HFFc6 (cell line): Measurements from ENCODE around the gene KLHL7. TPM values are rescaled to one million over a fixed set of nuclear protein-coding genes. Genes with fewer than 3 reads are reported as not detected.
A peak's percentile ranks its signal among the peaks of the same experiment; 100 is the strongest.
"Not testable (repeated sequence)": the region's sequence is repeated elsewhere in the genome, so short reads cannot be mapped to it uniquely, and the experiment has no call there.

Experiments used
- DNase-seq: peaks from one replicate; pipeline ENCODE4 v3.0.0-alpha.2; 2018
- H3K27ac Mint-ChIP-seq: 2 replicates; pipeline ENCODE4 v1.8.0; 2020; ENCODE audit warnings: mild to moderate bottlenecking, mixed read lengths
- H3K27me3 Mint-ChIP-seq: 2 replicates; pipeline ENCODE4 v1.8.0; 2021; ENCODE audit warnings: mild to moderate bottlenecking, moderate library complexity, mixed read lengths; ENCODE audit not compliant: insufficient read depth
- H3K36me3 Mint-ChIP-seq: 2 replicates; pipeline ENCODE4 v1.8.0; 2021; ENCODE audit warnings: low read depth, mixed read lengths
- H3K4me1 Mint-ChIP-seq: 2 replicates; pipeline ENCODE4 v1.8.0; 2020; ENCODE audit warnings: low read depth, mixed read lengths
- H3K4me3 Mint-ChIP-seq: 2 replicates; pipeline ENCODE4 v1.8.0; 2020; ENCODE audit warnings: mild to moderate bottlenecking, moderate library complexity, mixed read lengths
- H3K9me3 Mint-ChIP-seq: 2 replicates; pipeline ENCODE4 v1.8.0; 2020; ENCODE audit warnings: mild to moderate bottlenecking, mixed read lengths
- CTCF ChIP-seq: fragments of 200-600 bp; sonication (generic); IDR thresholded peaks from 2 replicates; pipeline ENCODE4 v1.5.0; 2021; ENCODE audit warnings: antibody characterized with exemption, mild to moderate bottlenecking
- total RNA-seq, 6 experiments: library from RNA; stranded (reverse); fragmentation: NEBNext Ultra II Directional; extraction: Animal tissue kit (Norgen Biotek cat#: 25700); gene quantifications; 2 replicates in 1 of 6; 3 replicates in 5 of 6; pipeline ENCODE4 v1.2.3, GENCODE V29; 2021

The KLHL7 gene
- total RNA-seq, 6 experiments from 2014 or later, result 23.1 to 31.2 (median 29.5) TPM

GRCh38 chr7:23191022-23191421, 85.4 kb downstream of the KLHL7 start:
- Mint-ChIP-seq H3K36me3 (peaks cover 20% of the 10 kb centered on the region), H3K4me3 (no peak overlapping the region), H3K27me3 (no peaks in the 10 kb centered on the region), H3K27ac (no peak overlapping the region), H3K9me3 (no peaks in the 10 kb centered on the region), H3K4me1 (peaks cover 5% of the 10 kb centered on the region)
- DNase-seq, result no peak
- TF ChIP-seq CTCF, result no peak

- H3K4me1 Mint-ChIP-seq, H3K4me3 Mint-ChIP-seq, H3K9me3 Mint-ChIP-seq, DNase-seq, H3K27ac Mint-ChIP-seq, H3K27me3 Mint-ChIP-seq: not testable (repeated sequence)
- H3K36me3 Mint-ChIP-seq, result peaks cover 27% of the 10 kb centered on the region
These were observed 88.2 kb downstream of the KLHL7 start for GRCh38 chr7:23193650-23194227.

- DNase-seq, result no peak
- Mint-ChIP-seq H3K36me3 (peaks cover 24% of the 10 kb centered on the region), H3K4me1 (no peaks in the 10 kb centered on the region), H3K9me3 (no peaks in the 10 kb centered on the region), H3K27ac (peak overlapping the region; percentile 55; the same call in 1 of the 2 replicates), H3K4me3 (no peak overlapping the region), H3K27me3 (no peaks in the 10 kb centered on the region)
- no peak for TF ChIP-seq CTCF
These were observed 90.7 kb downstream of the KLHL7 start for GRCh38 chr7:23196306-23196705.

- DNase-seq, H3K4me1 Mint-ChIP-seq, H3K4me3 Mint-ChIP-seq, H3K27ac Mint-ChIP-seq, H3K27me3 Mint-ChIP-seq, H3K9me3 Mint-ChIP-seq: not testable (repeated sequence)
- peaks cover 18% of the 10 kb centered on the region for H3K36me3 Mint-ChIP-seq
These were observed 92.2 kb downstream of the KLHL7 start for GRCh38 chr7:23197745-23198144.

GRCh38 chr7:23200331-23200730, 94.7 kb downstream of the KLHL7 start:
- no peaks in the 10 kb centered on the region for H3K9me3 Mint-ChIP-seq
- DNase-seq, result no peak
- H3K36me3 Mint-ChIP-seq, result peaks cover 15% of the 10 kb centered on the region
- no peak for TF ChIP-seq CTCF
- no peaks in the 10 kb centered on the region for H3K27me3 Mint-ChIP-seq
- H3K27ac Mint-ChIP-seq, result no peak overlapping the region
- no peak overlapping the region for H3K4me3 Mint-ChIP-seq
- H3K4me1 Mint-ChIP-seq, result no peaks in the 10 kb centered on the region

GRCh38 chr7:23204241-23204640, 98.7 kb downstream of the KLHL7 start:
- peaks cover 9% of the 10 kb centered on the region for H3K36me3 Mint-ChIP-seq
- no peak overlapping the region for H3K27ac Mint-ChIP-seq
- no peaks in the 10 kb centered on the region for H3K9me3 Mint-ChIP-seq
- peaks cover 11% of the 10 kb centered on the region for H3K4me1 Mint-ChIP-seq
- DNase-seq, result no peak
- no peak for TF ChIP-seq CTCF
- no peak overlapping the region for H3K4me3 Mint-ChIP-seq
- H3K27me3 Mint-ChIP-seq, result no peaks in the 10 kb centered on the region

GRCh38 chr7:23205577-23205908, 100.0 kb downstream of the KLHL7 start:
- Mint-ChIP-seq H3K9me3 (no peaks in the 10 kb centered on the region), H3K4me3 (no peak overlapping the region), H3K36me3 (peaks cover 9% of the 10 kb centered on the region), H3K4me1 (peaks cover 11% of the 10 kb centered on the region), H3K27ac (no peak overlapping the region), H3K27me3 (no peaks in the 10 kb centered on the region)
- no peak for TF ChIP-seq CTCF
- DNase-seq, result no peak
